ENCODE measurements around the gene ZRANB3.

ZRANB3 gene

DNA sequence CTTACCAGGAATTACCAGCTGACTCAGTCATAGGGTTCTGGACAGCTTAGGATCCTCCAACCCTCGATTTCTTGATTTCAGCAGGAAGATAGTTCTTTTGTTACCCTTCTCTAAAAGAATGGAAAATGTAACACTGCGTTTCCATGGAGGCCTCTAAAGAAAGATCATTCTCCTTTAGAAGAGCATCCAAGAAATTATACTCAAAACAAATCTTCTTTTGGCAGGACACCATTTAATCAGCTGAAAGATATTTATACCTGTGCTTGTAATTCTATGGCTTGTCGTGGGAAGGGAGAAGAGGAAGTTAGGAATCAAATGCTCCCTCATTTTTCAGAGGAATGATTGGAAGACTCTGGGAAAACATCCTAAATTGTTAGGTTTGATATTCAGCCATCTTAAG is 348.4 kb downstream of the ZRANB3 start:
- TF ChIP-seq, protein P1, sequence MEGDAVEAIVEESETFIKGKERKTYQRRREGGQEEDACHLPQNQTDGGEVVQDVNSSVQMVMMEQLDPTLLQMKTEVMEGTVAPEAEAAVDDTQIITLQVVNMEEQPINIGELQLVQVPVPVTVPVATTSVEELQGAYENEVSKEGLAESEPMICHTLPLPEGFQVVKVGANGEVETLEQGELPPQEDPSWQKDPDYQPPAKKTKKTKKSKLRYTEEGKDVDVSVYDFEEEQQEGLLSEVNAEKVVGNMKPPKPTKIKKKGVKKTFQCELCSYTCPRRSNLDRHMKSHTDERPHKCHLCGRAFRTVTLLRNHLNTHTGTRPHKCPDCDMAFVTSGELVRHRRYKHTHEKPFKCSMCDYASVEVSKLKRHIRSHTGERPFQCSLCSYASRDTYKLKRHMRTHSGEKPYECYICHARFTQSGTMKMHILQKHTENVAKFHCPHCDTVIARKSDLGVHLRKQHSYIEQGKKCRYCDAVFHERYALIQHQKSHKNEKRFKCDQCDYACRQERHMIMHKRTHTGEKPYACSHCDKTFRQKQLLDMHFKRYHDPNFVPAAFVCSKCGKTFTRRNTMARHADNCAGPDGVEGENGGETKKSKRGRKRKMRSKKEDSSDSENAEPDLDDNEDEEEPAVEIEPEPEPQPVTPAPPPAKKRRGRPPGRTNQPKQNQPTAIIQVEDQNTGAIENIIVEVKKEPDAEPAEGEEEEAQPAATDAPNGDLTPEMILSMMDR (IDR thresholded peaks at IDR 0.05; ENCODE audit: low read depth, low read length) = no peak
- no peak overlapping the region for H3K4me3 ChIP-seq (ENCODE audit: low read depth, low read length)

DNA sequence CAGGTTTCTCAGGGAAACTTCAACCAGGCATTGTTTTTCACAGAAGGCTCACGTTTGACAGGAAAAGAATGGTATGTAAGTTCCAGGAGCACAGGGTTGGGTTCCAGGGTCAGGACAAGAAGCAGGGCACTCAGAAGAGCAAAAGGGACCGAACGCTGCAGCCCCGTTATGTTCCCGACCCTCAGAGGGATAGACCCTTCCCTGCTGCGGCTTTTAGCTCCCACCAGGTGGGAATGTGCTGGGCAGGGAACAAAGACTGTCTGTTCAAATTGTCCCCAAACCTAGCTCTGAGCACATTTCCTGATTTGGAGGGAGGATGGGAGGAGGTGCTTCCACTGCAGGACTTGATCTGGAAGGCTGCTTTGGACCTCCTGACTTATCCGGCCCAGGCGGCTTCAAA is 348.8 kb downstream of the ZRANB3 start:
- TF ChIP-seq, protein P1 (IDR thresholded peaks at IDR 0.05; ENCODE audit: low read depth, low read length) = no peak
- no peak overlapping the region for H3K4me3 ChIP-seq (ENCODE audit: low read depth, low read length)

DNA sequence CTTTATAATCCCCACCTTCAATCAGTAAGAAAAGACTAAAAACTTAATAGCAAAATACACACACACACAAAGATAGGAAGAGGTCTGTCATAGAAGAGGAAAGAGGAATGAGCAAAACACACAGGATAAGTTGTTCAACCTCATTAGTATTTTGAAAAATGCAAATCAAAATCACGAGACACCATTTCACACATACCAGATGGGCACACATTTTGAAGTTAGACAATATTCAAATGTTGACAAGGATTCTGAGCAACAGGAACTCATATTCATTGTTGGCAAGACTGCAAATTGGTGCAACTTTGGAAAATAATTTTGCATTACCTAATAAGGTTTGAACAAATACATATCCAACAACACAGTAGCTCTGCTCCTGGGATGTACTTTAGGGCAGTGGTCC is 351.3 kb downstream of the ZRANB3 start:
- TF ChIP-seq, protein P1 (IDR thresholded peaks at IDR 0.05; ENCODE audit: low read depth, low read length) = no peak

DNA sequence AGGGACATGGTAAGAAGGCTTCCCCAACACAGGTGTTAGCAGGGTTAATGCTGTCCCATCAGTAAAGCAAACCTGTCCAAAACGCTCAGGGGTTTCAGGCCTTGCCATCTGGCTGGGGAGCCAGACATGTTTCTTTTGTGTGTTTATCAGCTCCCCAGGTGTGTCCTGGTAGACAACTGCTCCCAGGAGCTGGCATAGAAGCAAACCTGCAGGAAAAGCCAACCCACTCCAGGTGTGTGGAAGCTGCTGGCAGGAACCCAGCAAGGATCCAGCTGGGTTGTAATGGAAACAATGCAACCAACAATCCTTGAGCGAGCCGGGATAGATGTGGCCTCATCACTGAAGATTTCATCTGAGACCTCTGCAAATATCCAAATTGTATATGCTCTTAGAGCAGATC is 355.8 kb downstream of the ZRANB3 start:
- H3K4me3 ChIP-seq (ENCODE audit: low read depth, low read length) = no peak overlapping the region
- TF ChIP-seq, protein P1 (IDR thresholded peaks at IDR 0.05; ENCODE audit: low read depth, low read length) = no peak

More for the DNA sequence above, 351.3 kb downstream of the ZRANB3 start:
- no peak overlapping the region for H3K4me3 ChIP-seq (ENCODE audit: low read depth, low read length)

DNA sequence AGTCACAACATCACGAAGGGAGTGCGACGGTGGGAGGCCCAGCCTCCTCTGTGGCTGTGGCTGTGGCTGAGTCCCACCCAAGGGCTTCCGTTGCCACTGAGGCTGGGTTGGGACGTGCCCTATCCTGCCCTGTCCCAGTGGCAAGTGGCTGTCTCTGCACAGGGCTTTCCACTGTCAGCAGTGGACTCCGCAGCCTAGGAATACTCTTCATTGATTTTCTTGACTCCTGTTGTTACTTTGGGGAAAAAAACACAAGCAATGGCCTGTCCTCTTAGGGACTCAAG is 356.3 kb downstream of the ZRANB3 start:
- TF ChIP-seq, protein P1 (IDR thresholded peaks at IDR 0.05; ENCODE audit: low read depth, low read length) = no peak
- no peak overlapping the region for H3K4me3 ChIP-seq (ENCODE audit: low read depth, low read length)

DNA sequence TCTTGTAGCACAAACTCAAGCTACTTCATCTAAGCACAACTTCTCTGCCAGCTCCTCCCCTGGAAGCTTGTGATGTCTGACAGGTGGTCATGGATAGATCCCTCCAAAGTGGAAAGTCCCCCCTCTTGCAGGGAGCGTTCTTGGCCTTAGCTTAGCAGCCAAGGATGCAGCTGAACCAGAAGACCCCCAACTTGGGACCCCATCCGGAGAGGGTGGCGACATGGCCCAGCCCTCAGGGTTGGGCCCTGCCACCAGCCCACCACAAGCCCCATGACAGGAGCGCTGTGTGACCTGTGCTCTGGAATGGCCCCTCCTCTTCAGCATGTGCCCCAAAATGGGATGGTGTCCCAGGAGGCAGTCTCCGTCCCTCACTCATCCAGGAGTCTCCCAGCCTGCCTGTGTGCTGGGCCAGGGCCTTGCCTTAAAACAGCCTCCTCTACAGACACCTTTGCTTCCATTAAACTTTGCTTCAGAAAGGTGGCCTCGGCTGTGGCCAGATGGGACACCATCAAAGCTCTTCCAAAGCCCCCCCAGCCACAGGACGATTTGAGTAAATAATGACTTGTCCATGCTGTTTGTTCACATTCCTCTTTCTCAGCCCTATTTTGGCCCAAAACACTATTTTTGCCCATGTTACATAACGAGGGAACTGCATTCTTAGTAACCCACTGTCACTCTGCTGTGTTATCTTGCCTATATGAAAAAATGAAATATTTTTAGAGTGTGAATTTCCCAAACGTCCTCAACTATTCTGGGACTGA is 356.8 kb downstream of the ZRANB3 start:
- H3K4me3 ChIP-seq (ENCODE audit: low read depth, low read length) = no peak overlapping the region
- TF ChIP-seq, protein P1 (IDR thresholded peaks at IDR 0.05; ENCODE audit: low read depth, low read length) = no peak

DNA sequence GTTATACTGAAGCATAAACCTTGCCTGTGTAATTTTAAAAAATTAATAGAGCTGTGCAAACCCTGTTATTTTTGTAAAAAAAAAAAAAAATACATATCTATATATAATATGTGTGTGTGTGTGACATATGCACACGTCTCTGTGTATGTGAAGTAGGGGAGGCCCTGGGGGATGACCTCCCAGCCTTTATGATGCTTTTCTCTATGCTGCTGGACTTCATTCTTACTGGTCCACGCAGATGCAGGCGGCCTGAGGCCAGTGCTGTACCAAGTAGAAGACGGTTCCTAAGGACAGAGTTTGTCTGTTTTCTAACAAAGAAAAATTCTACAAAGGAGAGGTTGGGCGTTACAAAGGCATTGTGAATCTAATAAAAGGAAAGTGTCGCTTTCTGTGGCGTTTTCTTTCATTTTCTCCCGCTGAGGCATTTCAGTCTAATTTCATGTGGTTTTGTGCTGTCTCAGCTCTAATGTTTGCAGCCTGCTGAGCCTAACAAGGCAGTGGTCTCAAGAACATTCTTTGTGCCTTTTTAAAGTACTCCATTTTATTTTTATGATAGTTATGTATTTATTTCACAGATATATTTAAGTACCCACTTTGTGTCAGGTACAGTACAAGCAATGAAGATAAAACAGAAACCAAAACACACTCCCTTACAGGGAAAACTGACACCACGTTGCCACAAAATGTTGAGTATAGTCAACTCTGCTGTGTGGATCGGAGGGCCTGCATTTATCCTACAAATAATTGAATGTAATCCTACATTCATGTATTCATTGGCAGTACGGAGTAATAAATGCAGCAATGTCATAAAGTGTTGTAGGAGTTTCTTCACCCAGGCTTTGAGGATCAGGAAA is 360.9 kb downstream of the ZRANB3 start:
- no peak overlapping the region for H3K4me3 ChIP-seq (ENCODE audit: low read depth, low read length)
- TF ChIP-seq, protein P1 (IDR thresholded peaks at IDR 0.05; ENCODE audit: low read depth, low read length) = no peak

Measured in WI38 (cell line).